ENCODE data around the gene PEX14. TPM values are rescaled to one million over a fixed set of nuclear protein-coding genes. Genes with fewer than 3 reads are reported as not detected.

PEX14 gene
- total RNA-seq, 1 donor from 2014 or later: 17.7 TPM

- no peak for DNase-seq (ENCODE audit: low spot score)
- intact Hi-C loops (cut with DNase I): loop anchor here (5.0 kb wide), 1 partner anchor 161 kb away; no protein-coding TSS in a partner anchor
These were observed 56.2 kb downstream of the PEX14 start for GRCh38 chr1:10530756-10531495.

GRCh38 chr1:10532362-10532761 lies 57.6 kb downstream of the PEX14 start:
- intact Hi-C loops (cut with DNase I): loop anchor here (5.0 kb wide), 1 partner anchor 160 kb away; no protein-coding TSS in a partner anchor
- DNase-seq (ENCODE audit: low spot score): no peak

GRCh38 chr1:10534519-10534918 lies 59.8 kb downstream of the PEX14 start:
- DNase-seq (ENCODE audit: low spot score): no peak
- intact Hi-C loops (cut with DNase I): loop anchor here (5.0 kb wide), 1 partner anchor 158 kb away; no protein-coding TSS in a partner anchor

GRCh38 chr1:10536133-10536770 lies 61.5 kb downstream of the PEX14 start:
- intact Hi-C loops (cut with DNase I): no loop called here
- no peak for DNase-seq (ENCODE audit: low spot score)

GRCh38 chr1:10537082-10537766 lies 62.5 kb downstream of the PEX14 start:
- intact Hi-C loops (cut with DNase I): no loop called here
- DNase-seq (ENCODE audit: low spot score): no peak

GRCh38 chr1:10538646-10539355 lies 64.1 kb downstream of the PEX14 start:
- intact Hi-C loops (cut with DNase I): no loop called here
- no peak for DNase-seq (ENCODE audit: low spot score)

- DNase-seq (ENCODE audit: low spot score): no peak
- intact Hi-C loops (cut with DNase I): no loop called here
These were observed 64.8 kb downstream of the PEX14 start for GRCh38 chr1:10539411-10540043.

GRCh38 chr1:10540277-10541005 lies 65.7 kb downstream of the PEX14 start:
- no peak for DNase-seq (ENCODE audit: low spot score)

GRCh38 chr1:10541286-10541685 lies 66.5 kb downstream of the PEX14 start:
- intact Hi-C loops (cut with DNase I): no loop called here

More at GRCh38 chr1:10540277-10541005, 65.7 kb downstream of the PEX14 start:
- intact Hi-C loops (cut with DNase I): no loop called here

GRCh38 chr1:10544239-10544638 lies 69.5 kb downstream of the PEX14 start:
- intact Hi-C loops (cut with DNase I): no loop called here
- DNase-seq (ENCODE audit: low spot score): no peak

More at GRCh38 chr1:10541286-10541685, 66.5 kb downstream of the PEX14 start:
- DNase-seq (ENCODE audit: low spot score): no peak

GRCh38 chr1:10546896-10547295 lies 72.1 kb downstream of the PEX14 start:
- no peak for DNase-seq (ENCODE audit: low spot score)
- intact Hi-C loops (cut with DNase I): no loop called here

- intact Hi-C loops (cut with DNase I): no loop called here
- no peak for DNase-seq (ENCODE audit: low spot score)
These were observed 75.3 kb downstream of the PEX14 start for GRCh38 chr1:10549904-10550664.

GRCh38 chr1:10553118-10553517 lies 78.4 kb downstream of the PEX14 start:
- DNase-seq (ENCODE audit: low spot score): no peak
- intact Hi-C loops (cut with DNase I): no loop called here

- no peak for DNase-seq (ENCODE audit: low spot score)
These were observed 81.1 kb downstream of the PEX14 start for GRCh38 chr1:10555635-10556429.

GRCh38 chr1:10556430-10557005 lies 81.8 kb downstream of the PEX14 start:
- intact Hi-C loops (cut with DNase I): loop anchor here (5.0 kb wide), 1 partner anchor 41 kb away; no protein-coding TSS in a partner anchor
- DNase-seq (ENCODE audit: low spot score): no peak

More at GRCh38 chr1:10555635-10556429, 81.1 kb downstream of the PEX14 start:
- intact Hi-C loops (cut with DNase I): loop anchor here (5.0 kb wide), 1 partner anchor 41 kb away; no protein-coding TSS in a partner anchor

GRCh38 chr1:10557714-10558113 lies 83.0 kb downstream of the PEX14 start:
- intact Hi-C loops (cut with DNase I): loop anchor here (5.0 kb wide), 1 partner anchor 40 kb away; no protein-coding TSS in a partner anchor
- DNase-seq (ENCODE audit: low spot score): no peak

Measured in cardiac septum (tissue), 1 donor.